Right lobe of liver (tissue), 4 donors: Measurements from ENCODE around the gene PTH2.

ENCODE experiments used
- POLR2A ChIP-seq: fragments of 450-650 bp; IDR thresholded peaks from one replicate; pipeline ENCODE4 v1.6.1; 2017; ENCODE audit warnings: antibody characterized with exemption, mild to moderate bottlenecking
- TF ChIP-seq, protein P1 (sequence below), 4 donors: fragments of 200-600 bp in 3 of 4; fragments of 450-650 bp in 1 of 4; IDR thresholded peaks; one replicate each; pipeline versions ENCODE4 v1.5.1 to v1.8.0; 2016 to 2022; ENCODE audit warnings: antibody characterized with exemption in 4 of 4, mild to moderate bottlenecking in 2 of 4
- donor health status: DM: no; HTN: no; CAD: no.
- donor health status: DM: no; HTN: no; CAD: no.
- donor health status: DM: no; HTN: yes; CAD: no.

DNA sequence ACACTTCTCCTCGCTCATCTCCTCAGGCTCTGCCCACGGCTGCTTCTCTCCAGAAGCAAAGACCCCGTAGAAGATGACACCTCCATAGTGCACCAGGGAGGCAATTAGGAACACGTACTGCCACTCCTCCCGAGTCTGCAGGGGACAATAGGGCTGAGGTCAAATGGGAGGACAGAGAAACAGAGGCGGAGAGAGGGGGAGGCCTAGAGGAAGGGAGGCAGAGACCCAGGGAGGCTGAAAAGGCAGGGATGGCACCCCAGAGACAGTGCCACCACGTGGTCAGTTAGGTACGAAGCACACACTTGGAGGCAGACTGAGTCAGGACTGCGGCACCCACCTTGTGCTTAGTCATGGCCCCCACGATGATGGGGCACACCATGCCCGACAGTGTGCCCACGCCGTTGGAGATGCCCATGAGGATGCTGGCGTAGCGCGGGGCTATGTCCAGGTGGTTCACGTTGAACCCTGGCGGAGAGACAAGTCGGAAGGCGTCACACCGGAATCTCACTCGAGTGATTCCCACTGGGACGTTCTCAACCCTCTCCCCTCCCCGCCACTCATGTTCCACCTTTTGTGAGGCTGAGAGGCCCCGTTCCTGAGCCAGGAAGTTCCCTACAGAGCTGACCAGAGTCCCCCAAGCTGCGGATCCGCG is 7.6 kb upstream of the PTH2 start:
- TF ChIP-seq POLR2A: no peak
- TF ChIP-seq, protein P1, sequence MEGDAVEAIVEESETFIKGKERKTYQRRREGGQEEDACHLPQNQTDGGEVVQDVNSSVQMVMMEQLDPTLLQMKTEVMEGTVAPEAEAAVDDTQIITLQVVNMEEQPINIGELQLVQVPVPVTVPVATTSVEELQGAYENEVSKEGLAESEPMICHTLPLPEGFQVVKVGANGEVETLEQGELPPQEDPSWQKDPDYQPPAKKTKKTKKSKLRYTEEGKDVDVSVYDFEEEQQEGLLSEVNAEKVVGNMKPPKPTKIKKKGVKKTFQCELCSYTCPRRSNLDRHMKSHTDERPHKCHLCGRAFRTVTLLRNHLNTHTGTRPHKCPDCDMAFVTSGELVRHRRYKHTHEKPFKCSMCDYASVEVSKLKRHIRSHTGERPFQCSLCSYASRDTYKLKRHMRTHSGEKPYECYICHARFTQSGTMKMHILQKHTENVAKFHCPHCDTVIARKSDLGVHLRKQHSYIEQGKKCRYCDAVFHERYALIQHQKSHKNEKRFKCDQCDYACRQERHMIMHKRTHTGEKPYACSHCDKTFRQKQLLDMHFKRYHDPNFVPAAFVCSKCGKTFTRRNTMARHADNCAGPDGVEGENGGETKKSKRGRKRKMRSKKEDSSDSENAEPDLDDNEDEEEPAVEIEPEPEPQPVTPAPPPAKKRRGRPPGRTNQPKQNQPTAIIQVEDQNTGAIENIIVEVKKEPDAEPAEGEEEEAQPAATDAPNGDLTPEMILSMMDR (IDR thresholded peaks at IDR 0.05): peak in 1 of 4 donors; percentile 6
